HepG2 (cell line): Measurements from ENCODE around the gene SELPLG. TPM values are rescaled to one million over a fixed set of nuclear protein-coding genes. Genes with fewer than 3 reads are reported as not detected.

Experiments
- NFE2L1 ChIP-seq: sonication (generic); formaldehyde crosslinking; IDR thresholded peaks from 2 replicates; pipeline ENCODE4 v1.4.0; 2020; ENCODE audit warnings: missing genetic modification reagents, mild to moderate bottlenecking, borderline replicate concordance
- RFX5 ChIP-seq: IDR thresholded peaks from 2 replicates; pipeline ENCODE4 v1.6.1; 2011; ENCODE audit warnings: low read depth, low read length, improper control_type of control experiment
- ZNF441 ChIP-seq: sonication (generic); formaldehyde crosslinking; IDR thresholded peaks from 2 replicates; pipeline ENCODE4 v1.7.0; 2021; ENCODE audit warnings: missing genetic modification reagents, borderline replicate concordance
- polyA plus RNA-seq, 8 experiments: library from polyadenylated mRNA; depleted of rRNA in 3 of 8; stranded (reverse) in 7 of 8; unstranded in 1 of 8; fragments of >200 nt; fragmentation: Illumina TruSeq in 4 of 8; extraction: Trizol in 4 of 8; gene quantifications; 2 replicates each; pipeline versions ENCODE4 v1.2.1 to v1.2.3, GENCODE V29; 2011 to 2016; ENCODE audit warnings: low read depth in 4 of 8, missing spikeins in 1 of 8, mixed read lengths in 1 of 8; ENCODE audit not compliant: insufficient read depth in 1 of 8
- total RNA-seq, 5 experiments: library from RNA; depleted of rRNA; stranded (reverse); fragments of >200 nt; fragmentation: Illumina TruSeq; extraction: Trizol; gene quantifications; 2 replicates each; pipeline ENCODE4 v1.2.3, GENCODE V29; 2016; ENCODE audit warnings: low read depth in 1 of 5
- TF ChIP-seq, protein P1 (sequence below): sonication (generic); formaldehyde crosslinking; IDR thresholded peaks from 2 replicates; pipeline ENCODE4 v1.4.0; 2020; ENCODE audit warnings: missing genetic modification reagents, borderline replicate concordance
- TF ChIP-seq, protein P2 (sequence below): sonication (generic); formaldehyde crosslinking; IDR thresholded peaks from 2 replicates; pipeline ENCODE4 v1.4.0; 2020; ENCODE audit warnings: missing genetic modification reagents

Gene SELPLG
- total and polyA plus RNA-seq, 2 of the 13 experiments (the other 11 are each of a cell fraction or from before 2014, with no cell fraction given) = 0.12 TPM; not detected in 1

- TF ChIP-seq, protein P1, sequence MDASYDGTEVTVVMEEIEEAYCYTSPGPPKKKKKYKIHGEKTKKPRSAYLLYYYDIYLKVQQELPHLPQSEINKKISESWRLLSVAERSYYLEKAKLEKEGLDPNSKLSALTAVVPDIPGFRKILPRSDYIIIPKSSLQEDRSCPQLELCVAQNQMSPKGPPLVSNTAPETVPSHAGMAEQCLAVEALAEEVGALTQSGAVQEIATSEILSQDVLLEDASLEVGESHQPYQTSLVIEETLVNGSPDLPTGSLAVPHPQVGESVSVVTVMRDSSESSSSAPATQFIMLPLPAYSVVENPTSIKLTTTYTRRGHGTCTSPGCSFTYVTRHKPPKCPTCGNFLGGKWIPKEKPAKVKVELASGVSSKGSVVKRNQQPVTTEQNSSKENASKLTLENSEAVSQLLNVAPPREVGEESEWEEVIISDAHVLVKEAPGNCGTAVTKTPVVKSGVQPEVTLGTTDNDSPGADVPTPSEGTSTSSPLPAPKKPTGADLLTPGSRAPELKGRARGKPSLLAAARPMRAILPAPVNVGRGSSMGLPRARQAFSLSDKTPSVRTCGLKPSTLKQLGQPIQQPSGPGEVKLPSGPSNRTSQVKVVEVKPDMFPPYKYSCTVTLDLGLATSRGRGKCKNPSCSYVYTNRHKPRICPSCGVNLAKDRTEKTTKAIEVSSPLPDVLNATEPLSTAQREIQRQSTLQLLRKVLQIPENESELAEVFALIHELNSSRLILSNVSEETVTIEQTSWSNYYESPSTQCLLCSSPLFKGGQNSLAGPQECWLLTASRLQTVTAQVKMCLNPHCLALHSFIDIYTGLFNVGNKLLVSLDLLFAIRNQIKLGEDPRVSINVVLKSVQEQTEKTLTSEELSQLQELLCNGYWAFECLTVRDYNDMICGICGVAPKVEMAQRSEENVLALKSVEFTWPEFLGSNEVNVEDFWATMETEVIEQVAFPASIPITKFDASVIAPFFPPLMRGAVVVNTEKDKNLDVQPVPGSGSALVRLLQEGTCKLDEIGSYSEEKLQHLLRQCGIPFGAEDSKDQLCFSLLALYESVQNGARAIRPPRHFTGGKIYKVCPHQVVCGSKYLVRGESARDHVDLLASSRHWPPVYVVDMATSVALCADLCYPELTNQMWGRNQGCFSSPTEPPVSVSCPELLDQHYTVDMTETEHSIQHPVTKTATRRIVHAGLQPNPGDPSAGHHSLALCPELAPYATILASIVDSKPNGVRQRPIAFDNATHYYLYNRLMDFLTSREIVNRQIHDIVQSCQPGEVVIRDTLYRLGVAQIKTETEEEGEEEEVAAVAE (CRISPR knock-in tag) = no peak
- TF ChIP-seq RFX5 (no peak), NFE2L1 (CRISPR knock-in tag) (no peak), ZNF441 (CRISPR knock-in tag) (no peak)
- TF ChIP-seq, protein P2, sequence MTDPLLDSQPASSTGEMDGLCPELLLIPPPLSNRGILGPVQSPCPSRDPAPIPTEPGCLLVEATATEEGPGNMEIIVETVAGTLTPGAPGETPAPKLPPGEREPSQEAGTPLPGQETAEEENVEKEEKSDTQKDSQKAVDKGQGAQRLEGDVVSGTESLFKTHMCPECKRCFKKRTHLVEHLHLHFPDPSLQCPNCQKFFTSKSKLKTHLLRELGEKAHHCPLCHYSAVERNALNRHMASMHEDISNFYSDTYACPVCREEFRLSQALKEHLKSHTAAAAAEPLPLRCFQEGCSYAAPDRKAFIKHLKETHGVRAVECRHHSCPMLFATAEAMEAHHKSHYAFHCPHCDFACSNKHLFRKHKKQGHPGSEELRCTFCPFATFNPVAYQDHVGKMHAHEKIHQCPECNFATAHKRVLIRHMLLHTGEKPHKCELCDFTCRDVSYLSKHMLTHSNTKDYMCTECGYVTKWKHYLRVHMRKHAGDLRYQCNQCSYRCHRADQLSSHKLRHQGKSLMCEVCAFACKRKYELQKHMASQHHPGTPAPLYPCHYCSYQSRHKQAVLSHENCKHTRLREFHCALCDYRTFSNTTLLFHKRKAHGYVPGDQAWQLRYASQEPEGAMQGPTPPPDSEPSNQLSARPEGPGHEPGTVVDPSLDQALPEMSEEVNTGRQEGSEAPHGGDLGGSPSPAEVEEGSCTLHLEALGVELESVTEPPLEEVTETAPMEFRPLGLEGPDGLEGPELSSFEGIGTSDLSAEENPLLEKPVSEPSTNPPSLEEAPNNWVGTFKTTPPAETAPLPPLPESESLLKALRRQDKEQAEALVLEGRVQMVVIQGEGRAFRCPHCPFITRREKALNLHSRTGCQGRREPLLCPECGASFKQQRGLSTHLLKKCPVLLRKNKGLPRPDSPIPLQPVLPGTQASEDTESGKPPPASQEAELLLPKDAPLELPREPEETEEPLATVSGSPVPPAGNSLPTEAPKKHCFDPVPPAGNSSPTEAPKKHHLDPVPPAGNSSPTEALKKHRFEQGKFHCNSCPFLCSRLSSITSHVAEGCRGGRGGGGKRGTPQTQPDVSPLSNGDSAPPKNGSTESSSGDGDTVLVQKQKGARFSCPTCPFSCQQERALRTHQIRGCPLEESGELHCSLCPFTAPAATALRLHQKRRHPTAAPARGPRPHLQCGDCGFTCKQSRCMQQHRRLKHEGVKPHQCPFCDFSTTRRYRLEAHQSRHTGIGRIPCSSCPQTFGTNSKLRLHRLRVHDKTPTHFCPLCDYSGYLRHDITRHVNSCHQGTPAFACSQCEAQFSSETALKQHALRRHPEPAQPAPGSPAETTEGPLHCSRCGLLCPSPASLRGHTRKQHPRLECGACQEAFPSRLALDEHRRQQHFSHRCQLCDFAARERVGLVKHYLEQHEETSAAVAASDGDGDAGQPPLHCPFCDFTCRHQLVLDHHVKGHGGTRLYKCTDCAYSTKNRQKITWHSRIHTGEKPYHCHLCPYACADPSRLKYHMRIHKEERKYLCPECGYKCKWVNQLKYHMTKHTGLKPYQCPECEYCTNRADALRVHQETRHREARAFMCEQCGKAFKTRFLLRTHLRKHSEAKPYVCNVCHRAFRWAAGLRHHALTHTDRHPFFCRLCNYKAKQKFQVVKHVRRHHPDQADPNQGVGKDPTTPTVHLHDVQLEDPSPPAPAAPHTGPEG = no peak
- TF ChIP-seq, all 625 proteins: peak for 0
Observed at GRCh38 chr12:108625228-108625627, 8.5 kb downstream of the SELPLG start (continued).
